CD4-positive, alpha-beta T cell treated with Interleukin-6 for 4 hours (primary cell): Measurements from ENCODE around the gene UBTD2.

Experiments
- DNase-seq: peaks from one replicate; pipeline ENCODE4 v3.0.0-alpha.2; 2020; ENCODE audit warnings: mixed read lengths

The UBTD2 gene

GRCh38 chr5:172166030-172166826 is 117.3 kb downstream of the UBTD2 start:
- DNase-seq: no peak

GRCh38 chr5:172165465-172165864 is 118.1 kb downstream of the UBTD2 start:
- no peak for DNase-seq

GRCh38 chr5:172164769-172165212 is 118.8 kb downstream of the UBTD2 start:
- DNase-seq: no peak

- no peak for DNase-seq
These were observed 120.2 kb downstream of the UBTD2 start for GRCh38 chr5:172163346-172163745.

GRCh38 chr5:172162987-172163343 is 120.6 kb downstream of the UBTD2 start:
- DNase-seq: no peak

- no peak for DNase-seq
These were observed 121.1 kb downstream of the UBTD2 start for GRCh38 chr5:172162323-172162986.

- DNase-seq: no peak
These were observed 123.1 kb downstream of the UBTD2 start for GRCh38 chr5:172160506-172160905.
